Keratinocyte (primary cell): ENCODE measurements around the gene GNAT3. TPM values are rescaled to one million over a fixed set of nuclear protein-coding genes. Genes with fewer than 3 reads are reported as not detected.
A peak's percentile ranks its signal among the peaks of the same experiment; 100 is the strongest.

Experiments used
- DNase-seq: peaks from one replicate; pipeline ENCODE4 v3.0.0-alpha.2; 2011; ENCODE audit warnings: low read depth, missing footprints, low spot score
- FAIRE-seq: peaks from 2 replicates; lab custom pipeline; 2011; peaks lifted over from hg19 to GRCh38; lab: Jason Lieb, UNC
- H2AFZ ChIP-seq: 2 replicates; pipeline ENCODE4 v1.6.0; 2012; ENCODE audit warnings: low read length, control low read depth, inconsistent platforms; ENCODE audit not compliant: control insufficient read depth
- H3K27ac ChIP-seq: 2 replicates; pipeline ENCODE4 v1.5.1; 2011; ENCODE audit warnings: low read length; ENCODE audit not compliant: control insufficient read depth, insufficient read depth
- H3K27me3 ChIP-seq: 3 replicates; pipeline ENCODE4 v1.6.0; 2011; ENCODE audit warnings: low read length; ENCODE audit not compliant: control insufficient read depth, insufficient read depth; ENCODE audit errors: extremely low read depth
- H3K36me3 ChIP-seq, 2 experiments: 2 replicates in 1 of 2; 3 replicates in 1 of 2; pipeline ENCODE4 v1.5.1; 2011; ENCODE audit warnings: low read length in 2 of 2, mild to moderate bottlenecking in 1 of 2; ENCODE audit not compliant: control insufficient read depth in 2 of 2, insufficient read depth in 2 of 2; ENCODE audit errors: extremely low read depth in 1 of 2
- H3K4me1 ChIP-seq: 3 replicates; pipeline ENCODE4 v1.5.1; 2011; ENCODE audit warnings: low read length; ENCODE audit not compliant: control insufficient read depth, insufficient read depth; ENCODE audit errors: extremely low read depth
- H3K4me2 ChIP-seq: 3 replicates; pipeline ENCODE4 v1.6.0; 2011; ENCODE audit warnings: low read depth, low read length; ENCODE audit not compliant: control insufficient read depth, insufficient read depth; ENCODE audit errors: extremely low read depth
- H3K4me3 ChIP-seq, 3 experiments: fragments of 200-600 bp in 1 of 3; sonication (generic) in 1 of 3; 2 replicates in 2 of 3; 3 replicates in 1 of 3; pipeline ENCODE4 v1.5.1; 2011 to 2016; ENCODE audit warnings: low read length in 3 of 3, mild to moderate bottlenecking in 3 of 3, control low read depth in 2 of 3, inconsistent platforms in 1 of 3, low read depth in 1 of 3, mixed read lengths in 1 of 3, mixed run types in 1 of 3, moderate library complexity in 1 of 3; ENCODE audit not compliant: control insufficient read depth in 2 of 3, insufficient read depth in 2 of 3; ENCODE audit errors: extremely low read depth in 1 of 3
- H3K79me2 ChIP-seq: 2 replicates; pipeline ENCODE4 v1.6.0; 2012; ENCODE audit warnings: low read length; ENCODE audit not compliant: control insufficient read depth, insufficient read depth
- H3K9ac ChIP-seq: 3 replicates; pipeline ENCODE4 v1.6.0; 2011; ENCODE audit warnings: low read length; ENCODE audit not compliant: control insufficient read depth, insufficient read depth; ENCODE audit errors: extremely low read depth
- H3K9me1 ChIP-seq: 3 replicates; pipeline ENCODE4 v1.6.0; 2011; ENCODE audit warnings: low read length; ENCODE audit not compliant: control insufficient read depth, insufficient read depth; ENCODE audit errors: extremely low read depth
- H3K9me3 ChIP-seq: 2 replicates; pipeline ENCODE4 v1.5.1; 2012; ENCODE audit warnings: low read depth, low read length; ENCODE audit not compliant: control insufficient read depth
- H4K20me1 ChIP-seq: 3 replicates; pipeline ENCODE4 v1.6.0; 2011; ENCODE audit warnings: low read length; ENCODE audit not compliant: control insufficient read depth, insufficient read depth; ENCODE audit errors: extremely low read depth
- EZH2 ChIP-seq: IDR thresholded peaks from one replicate; pipeline ENCODE4 v1.6.1; 2012; ENCODE audit warnings: inconsistent platforms, mild to moderate bottlenecking, low read length, moderate library complexity
- dilution Hi-C: fragments of 300-500 bp; cut with MboI; formaldehyde crosslinking; loops from one replicate; pipeline ENCODE4 v1.7.0; 2020; ENCODE audit warnings: low sequenced_read_pairs; ENCODE audit not compliant: extremely low pct_ligation_motif_present
- polyA plus RNA-seq, 5 experiments: library from polyadenylated mRNA; depleted of rRNA in 3 of 5; stranded (reverse) in 3 of 5; stranded (forward) in 1 of 5; unstranded in 1 of 5; fragments of >200 nt; gene quantifications; 1 replicate in 1 of 5; 2 replicates in 3 of 5; 3 replicates in 1 of 5; pipeline versions ENCODE4 v1.2.1 to v1.2.3, GENCODE V29; 2011 to 2012; ENCODE audit warnings: missing spikeins in 2 of 5, low read depth in 1 of 5, low replicate concordance in 1 of 5
- TF ChIP-seq, protein P1 (sequence below), 3 experiments: IDR thresholded peaks in 1 of 3; conservative IDR thresholded peaks in 1 of 3; optimal IDR thresholded peaks in 1 of 3; 2 replicates in 2 of 3; 3 replicates in 1 of 3; pipeline versions ENCODE3 to v1.5.1; 2011; ENCODE audit warnings: low read length in 3 of 3, mild to moderate bottlenecking in 3 of 3, moderate library complexity in 2 of 3, control low read depth in 1 of 3, inconsistent platforms in 1 of 3; ENCODE audit not compliant: insufficient read depth in 2 of 3; ENCODE audit errors: extremely low read depth in 1 of 3

The GNAT3 gene
- polyA plus RNA-seq, 1 donor (not counting 4 experiments of a cell fraction or from before 2014, with no cell fraction given) = not detected

DNA sequence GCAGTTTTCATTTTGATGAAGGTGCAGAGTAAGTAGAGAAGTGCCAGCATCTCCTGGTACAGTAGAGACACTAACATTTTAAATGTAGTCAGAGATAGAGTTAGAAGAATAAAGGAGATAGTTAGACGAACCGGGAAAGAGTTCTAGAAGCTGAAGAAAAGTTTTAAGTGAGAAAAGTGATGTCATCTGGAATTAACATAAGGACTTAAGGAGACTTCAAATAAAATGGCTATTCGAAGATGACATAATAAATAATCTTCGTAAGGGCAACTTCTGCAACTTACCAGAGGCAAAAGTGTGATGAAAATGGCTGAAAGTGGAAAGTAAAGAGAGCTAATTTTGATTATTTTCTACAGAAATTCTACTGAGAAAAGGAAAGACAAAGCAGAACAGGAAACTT is 20.4 kb downstream of the GNAT3 start:
- Histone ChIP-seq H3K9me3 (no peaks in the 10 kb centered on the region), H3K79me2 (no peaks in the 10 kb centered on the region), H3K4me2 (no peak overlapping the region), H3K9ac (no peak overlapping the region), H3K27ac (no peak overlapping the region), H3K36me3 (no peaks in the 10 kb centered on the region), H2AFZ (no peak overlapping the region), H3K9me1 (no peaks in the 10 kb centered on the region), H3K4me3 (no peak overlapping the region), H3K4me1 (peaks cover 2% of the 10 kb centered on the region), H4K20me1 (no peaks in the 10 kb centered on the region), H3K27me3 (no peaks in the 10 kb centered on the region)
- no peak for DNase-seq
- TF ChIP-seq, protein P1, sequence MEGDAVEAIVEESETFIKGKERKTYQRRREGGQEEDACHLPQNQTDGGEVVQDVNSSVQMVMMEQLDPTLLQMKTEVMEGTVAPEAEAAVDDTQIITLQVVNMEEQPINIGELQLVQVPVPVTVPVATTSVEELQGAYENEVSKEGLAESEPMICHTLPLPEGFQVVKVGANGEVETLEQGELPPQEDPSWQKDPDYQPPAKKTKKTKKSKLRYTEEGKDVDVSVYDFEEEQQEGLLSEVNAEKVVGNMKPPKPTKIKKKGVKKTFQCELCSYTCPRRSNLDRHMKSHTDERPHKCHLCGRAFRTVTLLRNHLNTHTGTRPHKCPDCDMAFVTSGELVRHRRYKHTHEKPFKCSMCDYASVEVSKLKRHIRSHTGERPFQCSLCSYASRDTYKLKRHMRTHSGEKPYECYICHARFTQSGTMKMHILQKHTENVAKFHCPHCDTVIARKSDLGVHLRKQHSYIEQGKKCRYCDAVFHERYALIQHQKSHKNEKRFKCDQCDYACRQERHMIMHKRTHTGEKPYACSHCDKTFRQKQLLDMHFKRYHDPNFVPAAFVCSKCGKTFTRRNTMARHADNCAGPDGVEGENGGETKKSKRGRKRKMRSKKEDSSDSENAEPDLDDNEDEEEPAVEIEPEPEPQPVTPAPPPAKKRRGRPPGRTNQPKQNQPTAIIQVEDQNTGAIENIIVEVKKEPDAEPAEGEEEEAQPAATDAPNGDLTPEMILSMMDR (optimal IDR thresholded peaks at IDR 0.05 in 1 of 3, IDR thresholded peaks at IDR 0.05 in 1 of 3, conservative IDR thresholded peaks at IDR 0.05 in 1 of 3; ENCODE audit: extremely low read depth in 1 of 3, insufficient read depth in 2 of 3, low read length in 3 of 3) = no peak
- no peak for TF ChIP-seq EZH2
- FAIRE-seq = no peak
- dilution Hi-C loops = no loop called here

DNA sequence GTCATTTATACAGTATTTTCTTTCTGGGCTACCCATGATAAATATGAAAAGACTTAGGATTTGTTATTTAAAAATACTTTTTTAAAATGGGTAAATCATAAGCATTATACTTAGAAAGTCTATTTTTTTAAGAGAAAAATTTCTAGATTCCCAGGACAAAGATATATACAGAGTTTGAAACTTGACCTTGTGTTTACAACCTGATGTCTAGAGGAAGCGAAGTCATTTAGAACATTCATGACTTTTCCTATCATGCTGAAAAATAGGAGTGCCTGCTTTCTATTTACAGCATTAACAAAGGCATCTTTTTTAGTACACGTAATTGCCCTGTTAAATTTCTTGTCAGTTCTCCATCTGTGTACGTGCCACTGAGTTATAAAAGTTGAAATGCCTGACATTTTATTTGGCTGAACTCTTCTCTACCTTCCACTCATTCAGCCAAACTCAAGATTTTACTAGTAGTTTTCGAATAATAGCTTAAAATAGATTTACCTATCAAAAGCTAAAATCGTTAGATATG is 23.0 kb downstream of the GNAT3 start:
- Histone ChIP-seq H2AFZ (peak overlapping the region; percentile 1), H3K4me1 (peaks cover 5% of the 10 kb centered on the region), H3K27ac (no peak overlapping the region), H3K9ac (no peak overlapping the region), H3K36me3 (no peaks in the 10 kb centered on the region), H3K9me1 (no peaks in the 10 kb centered on the region), H3K4me3 (no peak overlapping the region), H3K79me2 (no peaks in the 10 kb centered on the region), H4K20me1 (no peaks in the 10 kb centered on the region), H3K27me3 (no peaks in the 10 kb centered on the region), H3K9me3 (no peaks in the 10 kb centered on the region), H3K4me2 (no peak overlapping the region)
- dilution Hi-C loops = no loop called here
- DNase-seq (no peak), FAIRE-seq (no peak)
- TF ChIP-seq EZH2 = no peak
- TF ChIP-seq, protein P1 (optimal IDR thresholded peaks at IDR 0.05 in 1 of 3, IDR thresholded peaks at IDR 0.05 in 1 of 3, conservative IDR thresholded peaks at IDR 0.05 in 1 of 3; ENCODE audit: extremely low read depth in 1 of 3, insufficient read depth in 2 of 3, low read length in 3 of 3) = no peak
